ENCODE results near the gene RBM42. TPM values are rescaled to one million over a fixed set of nuclear protein-coding genes. Genes with fewer than 3 reads are reported as not detected.
"Not testable (repeated sequence)": the region's sequence is repeated elsewhere in the genome, so short reads cannot be mapped to it uniquely, and the experiment has no call there.

The RBM42 gene
- total RNA-seq, 4 donors from 2014 or later = 63.1 to 112 (median 95.2) TPM

GRCh38 chr19:35590875-35591274, 38.0 kb upstream of the RBM42 start:
- Histone ChIP-seq H3K4me1 (no peaks in the 10 kb centered on the region), H3K27ac (replicated peaks in 1 of 4) (no peak overlapping the region), H3K9me3 (no peaks in the 10 kb centered on the region), H3K27me3 (peaks cover 0 to 51% (median 0%) of the 10 kb centered on the region in 4 donors), H3K36me3 (no peaks in the 10 kb centered on the region), H3K4me3 (no peak overlapping the region)
- intact Hi-C loops (cut with DNase I) = no loop called here
- TF ChIP-seq EP300 (IDR thresholded peaks at IDR 0.05) (no peak), POLR2AphosphoS5 (IDR thresholded peaks at IDR 0.05) (no peak), POLR2A (IDR thresholded peaks at IDR 0.05; ENCODE audit: low read depth) (no peak), CTCF (IDR thresholded peaks at IDR 0.05) (no peak)
- DNase-seq (ENCODE audit: extremely low spot score) = no peak
- WGBS = 78% methylated on average over 3 of the region's 3 CpGs

- no peak overlapping the region for H3K27ac ChIP-seq (replicated peaks in 1 of 4)
- no peak for DNase-seq (ENCODE audit: extremely low spot score)
- H3K9me3 ChIP-seq = no peaks in the 10 kb centered on the region
- intact Hi-C loops (cut with DNase I) = no loop called here
- H3K27me3 ChIP-seq = peaks cover 0 to 40% (median 0%) of the 10 kb centered on the region in 4 donors
- no peaks in the 10 kb centered on the region for H3K36me3 ChIP-seq
- H3K4me3 ChIP-seq = no peak overlapping the region
- 26% methylated on average over 8 of the region's 8 CpGs for WGBS
- H3K4me1 ChIP-seq = no peaks in the 10 kb centered on the region
- TF ChIP-seq EP300 (IDR thresholded peaks at IDR 0.05) = no peak
- peak in 2 of 3 experiments; percentile 9 to 31 for TF ChIP-seq CTCF (IDR thresholded peaks at IDR 0.05)
Measured at GRCh38 chr19:35592226-35592625, 36.6 kb upstream of the RBM42 start.

- H3K27ac ChIP-seq (replicated peaks in 1 of 4); H3K4me1 ChIP-seq; DNase-seq (ENCODE audit: extremely low spot score); H3K9me3 ChIP-seq; H3K36me3 ChIP-seq; H3K4me3 ChIP-seq; intact Hi-C loops (cut with DNase I): not testable (repeated sequence)
- H3K27me3 ChIP-seq = peaks cover 0 to 46% (median 0%) of the 10 kb centered on the region in 4 donors
- 74% methylated on average over 3 of the region's 3 CpGs for WGBS
Measured at GRCh38 chr19:35595026-35595425, 33.8 kb upstream of the RBM42 start.

- Histone ChIP-seq H3K27ac (replicated peaks in 1 of 4) (no peak overlapping the region), H3K27me3 (peaks cover 0 to 52% (median 0%) of the 10 kb centered on the region in 4 donors), H3K36me3 (no peaks in the 10 kb centered on the region), H3K4me1 (no peaks in the 10 kb centered on the region), H3K4me3 (no peak overlapping the region), H3K9me3 (no peaks in the 10 kb centered on the region)
- DNase-seq (ENCODE audit: extremely low spot score) = no peak
- TF ChIP-seq POLR2AphosphoS5 (IDR thresholded peaks at IDR 0.05) = no peak
- TF ChIP-seq EP300 (IDR thresholded peaks at IDR 0.05) = no peak
- no peak for TF ChIP-seq CTCF (IDR thresholded peaks at IDR 0.05)
- intact Hi-C loops (cut with DNase I) = no loop called here
- 100% methylated on average over 1 of the region's 1 CpG for WGBS
Measured at GRCh38 chr19:35595928-35596327, 32.9 kb upstream of the RBM42 start.

- no peaks in the 10 kb centered on the region for H3K36me3 ChIP-seq
- no peaks in the 10 kb centered on the region for H3K4me1 ChIP-seq
- intact Hi-C loops (cut with DNase I) = no loop called here
- DNase-seq (ENCODE audit: extremely low spot score) = no peak
- peaks cover 0 to 55% (median 0%) of the 10 kb centered on the region in 4 donors for H3K27me3 ChIP-seq
- no peak overlapping the region for H3K27ac ChIP-seq (replicated peaks in 1 of 4)
- no peak overlapping the region for H3K4me3 ChIP-seq
- 66% methylated on average over 4 of the region's 4 CpGs for WGBS
- TF ChIP-seq EP300 (IDR thresholded peaks at IDR 0.05) (no peak), CTCF (IDR thresholded peaks at IDR 0.05) (no peak), POLR2AphosphoS5 (IDR thresholded peaks at IDR 0.05) (no peak), POLR2A (IDR thresholded peaks at IDR 0.05; ENCODE audit: low read depth) (no peak)
- no peaks in the 10 kb centered on the region for H3K9me3 ChIP-seq
Measured at GRCh38 chr19:35596366-35596999, 32.4 kb upstream of the RBM42 start.
